Measurements from ENCODE around the gene SLC6A20. TPM values are rescaled to one million over a fixed set of nuclear protein-coding genes. Genes with fewer than 3 reads are reported as not detected.

Gene SLC6A20
- total and polyA plus RNA-seq, 2 donors from 2014 or later = 0.37 to 35.2 TPM

- no peak for TF ChIP-seq CTCF (IDR thresholded peaks at IDR 0.05; ENCODE audit: borderline replicate concordance, extremely low read depth, insufficient read depth)
- FAIRE-seq (no peak), DNase-seq (peak in 2 of 5 donors; percentile 21 to 27)
Measured at GRCh38 chr3:45748068-45748467, 48.3 kb downstream of the SLC6A20 start.

GRCh38 chr3:45746777-45747622, 49.3 kb downstream of the SLC6A20 start:
- DNase-seq (peak in 1 of 5 donors; percentile 64), FAIRE-seq (no peak)

More at GRCh38 chr3:45748068-45748467, 48.3 kb downstream of the SLC6A20 start:
- H3K27me3 ChIP-seq (ENCODE audit: control insufficient read depth, insufficient read depth, low read length) = no peaks in the 10 kb centered on the region
- H3K4me1 ChIP-seq (ENCODE audit: control insufficient read depth in 2 of 3, insufficient read depth in 2 of 3, low read depth in 1 of 3, low read length in 3 of 3) = no peaks in the 10 kb centered on the region
- intact Hi-C loops (cut with DNase I) = no loop called here
- no peak overlapping the region for H3K4me3 ChIP-seq (ENCODE audit: low read length in 3 of 3)
- H3K9me3 ChIP-seq (ENCODE audit: control insufficient read depth in 2 of 3, insufficient read depth in 1 of 3, low read length in 3 of 3) = no peaks in the 10 kb centered on the region
- H3K9ac ChIP-seq (ENCODE audit: low read length in 3 of 3) = no peak overlapping the region
- no peak overlapping the region for H3K27ac ChIP-seq (ENCODE audit: low read depth in 2 of 2, low read length in 2 of 2)
- peaks cover 2 to 18% (median 2%) of the 10 kb centered on the region in 3 donors for H3K36me3 ChIP-seq (ENCODE audit: control insufficient read depth in 2 of 3, insufficient read depth in 3 of 3, low read length in 3 of 3)

DNA sequence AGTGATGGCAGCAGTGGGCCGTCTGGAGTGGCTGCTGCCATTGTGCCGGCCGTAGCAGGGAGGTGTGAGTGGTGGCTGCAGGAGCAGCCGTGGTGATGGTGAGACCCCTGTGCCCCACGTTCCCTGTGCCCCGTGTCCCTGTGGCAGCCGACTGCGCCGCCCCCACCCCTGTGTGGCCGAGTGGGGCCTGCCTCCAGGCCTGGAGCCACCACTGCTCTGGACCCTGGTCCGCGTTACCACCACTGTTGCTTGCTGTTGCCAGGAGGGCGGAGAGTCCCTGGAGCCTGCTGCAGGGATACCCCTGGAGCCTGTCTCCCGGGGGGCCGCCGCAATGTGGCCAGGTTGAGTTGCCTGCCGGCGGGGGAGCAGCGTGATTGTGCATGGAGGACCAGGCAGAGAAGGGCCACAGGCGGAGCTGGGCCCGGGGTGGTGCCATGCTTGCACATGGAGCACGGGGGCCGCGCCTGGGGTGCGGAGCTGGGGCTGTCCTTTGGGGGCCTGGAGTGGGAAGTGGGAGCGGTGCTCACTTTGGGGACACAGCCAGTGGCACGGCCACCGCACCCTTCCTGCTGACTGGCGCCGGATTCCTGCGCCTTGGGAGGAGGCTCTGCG, 50.1 kb downstream of the SLC6A20 start:
- Histone ChIP-seq H3K27ac (ENCODE audit: low read depth in 2 of 2, low read length in 2 of 2) (no peak overlapping the region), H3K27me3 (ENCODE audit: control insufficient read depth, insufficient read depth, low read length) (no peaks in the 10 kb centered on the region), H3K36me3 (ENCODE audit: control insufficient read depth in 2 of 3, insufficient read depth in 3 of 3, low read length in 3 of 3) (peaks cover 2 to 20% (median 5%) of the 10 kb centered on the region in 3 donors), H3K9ac (ENCODE audit: low read length in 3 of 3) (no peak overlapping the region), H3K4me3 (ENCODE audit: low read length in 3 of 3) (no peak overlapping the region), H3K4me1 (ENCODE audit: control insufficient read depth in 2 of 3, insufficient read depth in 2 of 3, low read depth in 1 of 3, low read length in 3 of 3) (no peaks in the 10 kb centered on the region), H3K9me3 (ENCODE audit: control insufficient read depth in 2 of 3, insufficient read depth in 1 of 3, low read length in 3 of 3) (no peaks in the 10 kb centered on the region)
- no peak for TF ChIP-seq CTCF (IDR thresholded peaks at IDR 0.05; ENCODE audit: borderline replicate concordance, extremely low read depth, insufficient read depth)
- no peak for FAIRE-seq
- peak in 1 of 5 donors; percentile 66 for DNase-seq
- intact Hi-C loops (cut with DNase I) = no loop called here

More at GRCh38 chr3:45746777-45747622, 49.3 kb downstream of the SLC6A20 start:
- no peaks in the 10 kb centered on the region for H3K9me3 ChIP-seq (ENCODE audit: control insufficient read depth in 2 of 3, insufficient read depth in 1 of 3, low read length in 3 of 3)
- peaks cover 2 to 18% (median 4%) of the 10 kb centered on the region in 3 donors for H3K36me3 ChIP-seq (ENCODE audit: control insufficient read depth in 2 of 3, insufficient read depth in 3 of 3, low read length in 3 of 3)
- H3K4me3 ChIP-seq (ENCODE audit: low read length in 3 of 3) = no peak overlapping the region
- no peaks in the 10 kb centered on the region for H3K4me1 ChIP-seq (ENCODE audit: control insufficient read depth in 2 of 3, insufficient read depth in 2 of 3, low read depth in 1 of 3, low read length in 3 of 3)
- intact Hi-C loops (cut with DNase I) = no loop called here
- no peaks in the 10 kb centered on the region for H3K27me3 ChIP-seq (ENCODE audit: control insufficient read depth, insufficient read depth, low read length)
- no peak overlapping the region for H3K9ac ChIP-seq (ENCODE audit: low read length in 3 of 3)
- no peak overlapping the region for H3K27ac ChIP-seq (ENCODE audit: low read depth in 2 of 2, low read length in 2 of 2)
- TF ChIP-seq CTCF (IDR thresholded peaks at IDR 0.05; ENCODE audit: borderline replicate concordance, extremely low read depth, insufficient read depth) = no peak

All from kidney (tissue), 14 donors.